Astrocyte (in vitro differentiated cells and primary cell): ENCODE results near the gene ZC3H13. TPM values are rescaled to one million over a fixed set of nuclear protein-coding genes. Genes with fewer than 3 reads are reported as not detected.

Experiments
- DNase-seq: peaks from one replicate; pipeline ENCODE4 v3.0.0-alpha.2; 2010; ENCODE audit warnings: low read depth
- FAIRE-seq: peaks from 2 replicates; lab custom pipeline; 2011; peaks lifted over from hg19 to GRCh38; lab: Jason Lieb, UNC
- H2AFZ ChIP-seq: 2 replicates; pipeline ENCODE4 v1.6.0; 2012; ENCODE audit warnings: low read depth, low read length, inconsistent platforms
- H3K27ac ChIP-seq: 2 replicates; pipeline ENCODE4 v1.5.1; 2011; ENCODE audit warnings: low read depth, low read length, inconsistent platforms
- H3K27me3 ChIP-seq: 2 replicates; pipeline ENCODE4 v1.6.0; 2011; ENCODE audit warnings: low read length, inconsistent platforms; ENCODE audit not compliant: insufficient read depth
- H3K36me3 ChIP-seq: 2 replicates; pipeline ENCODE4 v1.5.1; 2011; ENCODE audit warnings: low read length, inconsistent platforms; ENCODE audit not compliant: insufficient read depth
- H3K4me1 ChIP-seq: 2 replicates; pipeline ENCODE4 v1.5.1; 2011; ENCODE audit warnings: low read length, inconsistent platforms; ENCODE audit not compliant: insufficient read depth
- H3K4me2 ChIP-seq: 2 replicates; pipeline ENCODE4 v1.6.0; 2012; ENCODE audit warnings: low read length, inconsistent platforms
- H3K4me3 ChIP-seq: 2 replicates; pipeline ENCODE4 v1.5.1; 2011; ENCODE audit warnings: low read depth, mild to moderate bottlenecking, low read length, inconsistent platforms; ENCODE audit not compliant: insufficient read depth
- H3K79me2 ChIP-seq: 2 replicates; pipeline ENCODE4 v1.6.0; 2012; ENCODE audit warnings: mild to moderate bottlenecking, low read length, inconsistent platforms; ENCODE audit not compliant: insufficient read depth
- H3K9ac ChIP-seq: 2 replicates; pipeline ENCODE4 v1.6.0; 2012; ENCODE audit warnings: mild to moderate bottlenecking, low read length, inconsistent platforms
- H3K9me3 ChIP-seq: 2 replicates; pipeline ENCODE4 v1.5.1; 2012; ENCODE audit warnings: low read depth, mild to moderate bottlenecking, low read length, inconsistent platforms; ENCODE audit not compliant: insufficient read depth
- H4K20me1 ChIP-seq: 2 replicates; pipeline ENCODE4 v1.6.0; 2012; ENCODE audit warnings: low read length, inconsistent platforms; ENCODE audit not compliant: insufficient read depth
- H3K27ac Mint-ChIP-seq: one replicate; pipeline ENCODE4 v1.8.0; 2021; ENCODE audit warnings: mild to moderate bottlenecking, mixed read lengths; ENCODE audit not compliant: unreplicated experiment
- H3K27me3 Mint-ChIP-seq: one replicate; pipeline ENCODE4 v1.8.0; 2021; ENCODE audit warnings: low read depth, mixed read lengths; ENCODE audit not compliant: unreplicated experiment
- H3K36me3 Mint-ChIP-seq: one replicate; pipeline ENCODE4 v1.8.0; 2021; ENCODE audit warnings: low read depth, mixed read lengths; ENCODE audit not compliant: unreplicated experiment
- H3K4me1 Mint-ChIP-seq: one replicate; pipeline ENCODE4 v1.8.0; 2021; ENCODE audit warnings: low read depth, mixed read lengths; ENCODE audit not compliant: unreplicated experiment
- H3K4me3 Mint-ChIP-seq: one replicate; pipeline ENCODE4 v1.8.0; 2021; ENCODE audit warnings: mild to moderate bottlenecking, moderate library complexity, mixed read lengths; ENCODE audit not compliant: unreplicated experiment
- H3K9me3 Mint-ChIP-seq: one replicate; pipeline ENCODE4 v1.8.0; 2021; ENCODE audit warnings: mild to moderate bottlenecking, mixed read lengths; ENCODE audit not compliant: unreplicated experiment
- EZH2 ChIP-seq: IDR thresholded peaks from 2 replicates; pipeline ENCODE4 v1.6.1; 2012; ENCODE audit warnings: mild to moderate bottlenecking, low read length, inconsistent platforms; ENCODE audit not compliant: insufficient read depth
- total RNA-seq: library from RNA; stranded (reverse); gene quantifications from 2 replicates; pipeline ENCODE4 v1.2.1, GENCODE V29; 2021
- TF ChIP-seq, protein P1 (sequence below): IDR thresholded peaks from 2 replicates; pipeline ENCODE4 v1.5.1; 2011; ENCODE audit warnings: low read depth, mild to moderate bottlenecking, inconsistent platforms, low read length, moderate library complexity; ENCODE audit not compliant: insufficient read depth

ZC3H13 gene
- total RNA-seq, 1 donor from 2014 or later, result 39.6 TPM

DNA sequence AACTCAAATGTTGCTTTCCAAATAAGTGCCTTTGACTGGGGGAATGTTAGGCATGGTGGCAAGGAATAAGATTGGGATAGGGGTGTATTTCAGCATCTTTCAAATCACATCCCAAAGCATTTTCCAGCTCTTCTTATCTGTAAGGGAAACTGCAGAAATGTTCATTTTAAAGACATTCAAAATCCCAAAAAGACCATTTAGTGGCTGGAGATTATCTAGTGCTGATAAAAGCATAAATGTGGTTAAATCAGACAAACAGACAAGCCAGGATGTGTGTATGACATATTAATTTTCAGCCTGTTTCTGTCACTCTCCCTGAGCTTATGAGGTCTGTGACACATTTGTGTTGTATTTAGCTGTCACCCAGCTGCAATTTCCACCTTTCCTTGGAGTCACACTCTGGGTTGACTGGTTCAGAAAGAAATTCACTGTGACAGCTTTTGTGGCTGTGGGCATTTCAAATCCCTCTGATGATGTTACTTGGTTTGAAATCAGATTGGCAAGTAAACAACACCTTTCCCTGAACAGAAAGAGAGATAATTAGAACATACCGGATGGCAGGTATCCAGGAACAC, 131.3 kb downstream of the ZC3H13 start:
- Histone ChIP-seq H3K27ac (no peak overlapping the region), H3K36me3 (no peaks in the 10 kb centered on the region), H3K4me2 (no peak overlapping the region), H3K4me1 (no peaks in the 10 kb centered on the region), H3K9me3 (no peaks in the 10 kb centered on the region), H3K27me3 (peaks cover 6% of the 10 kb centered on the region), H2AFZ (no peak overlapping the region), H3K9ac (no peak overlapping the region), H3K4me3 (no peak overlapping the region), H4K20me1 (no peaks in the 10 kb centered on the region), H3K79me2 (no peaks in the 10 kb centered on the region)
- no peak for TF ChIP-seq EZH2
- TF ChIP-seq, protein P1, sequence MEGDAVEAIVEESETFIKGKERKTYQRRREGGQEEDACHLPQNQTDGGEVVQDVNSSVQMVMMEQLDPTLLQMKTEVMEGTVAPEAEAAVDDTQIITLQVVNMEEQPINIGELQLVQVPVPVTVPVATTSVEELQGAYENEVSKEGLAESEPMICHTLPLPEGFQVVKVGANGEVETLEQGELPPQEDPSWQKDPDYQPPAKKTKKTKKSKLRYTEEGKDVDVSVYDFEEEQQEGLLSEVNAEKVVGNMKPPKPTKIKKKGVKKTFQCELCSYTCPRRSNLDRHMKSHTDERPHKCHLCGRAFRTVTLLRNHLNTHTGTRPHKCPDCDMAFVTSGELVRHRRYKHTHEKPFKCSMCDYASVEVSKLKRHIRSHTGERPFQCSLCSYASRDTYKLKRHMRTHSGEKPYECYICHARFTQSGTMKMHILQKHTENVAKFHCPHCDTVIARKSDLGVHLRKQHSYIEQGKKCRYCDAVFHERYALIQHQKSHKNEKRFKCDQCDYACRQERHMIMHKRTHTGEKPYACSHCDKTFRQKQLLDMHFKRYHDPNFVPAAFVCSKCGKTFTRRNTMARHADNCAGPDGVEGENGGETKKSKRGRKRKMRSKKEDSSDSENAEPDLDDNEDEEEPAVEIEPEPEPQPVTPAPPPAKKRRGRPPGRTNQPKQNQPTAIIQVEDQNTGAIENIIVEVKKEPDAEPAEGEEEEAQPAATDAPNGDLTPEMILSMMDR, result no peak
- FAIRE-seq (no peak), DNase-seq (no peak)
- Mint-ChIP-seq H3K27ac (no peak overlapping the region), H3K36me3 (no peaks in the 10 kb centered on the region), H3K4me1 (no peaks in the 10 kb centered on the region), H3K9me3 (peaks cover 8% of the 10 kb centered on the region), H3K4me3 (no peak overlapping the region), H3K27me3 (peaks cover 13% of the 10 kb centered on the region)

DNA sequence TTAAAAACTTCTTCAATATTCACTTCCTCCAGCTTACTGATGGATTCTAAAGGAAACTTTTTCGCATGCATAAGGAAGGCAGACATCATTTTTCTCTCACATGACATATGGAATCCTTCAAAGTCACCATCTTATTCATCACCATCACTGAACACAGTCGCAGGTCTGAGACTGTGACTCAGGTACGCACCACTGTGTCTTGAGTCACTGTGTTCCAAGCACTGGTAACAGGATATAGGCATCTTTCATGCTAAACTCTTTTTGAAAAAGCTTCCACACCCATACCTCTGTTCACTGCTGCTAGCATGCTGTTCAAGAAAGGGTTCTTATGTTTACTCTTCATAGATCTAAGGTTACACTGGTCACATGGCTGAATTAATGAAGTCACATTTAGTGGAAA, 133.9 kb downstream of the ZC3H13 start:
- no peak for DNase-seq
- Histone ChIP-seq H3K4me2 (no peak overlapping the region), H3K4me1 (no peaks in the 10 kb centered on the region), H3K9me3 (no peaks in the 10 kb centered on the region), H4K20me1 (no peaks in the 10 kb centered on the region), H3K79me2 (no peaks in the 10 kb centered on the region), H2AFZ (no peak overlapping the region), H3K27me3 (peaks cover 3% of the 10 kb centered on the region), H3K36me3 (no peaks in the 10 kb centered on the region), H3K9ac (no peak overlapping the region), H3K4me3 (no peak overlapping the region), H3K27ac (no peak overlapping the region)
- no peak for TF ChIP-seq EZH2
- TF ChIP-seq, protein P1, result no peak
- Mint-ChIP-seq H3K27me3 (peaks cover 8% of the 10 kb centered on the region), H3K9me3 (peaks cover 8% of the 10 kb centered on the region), H3K4me3 (no peak overlapping the region), H3K27ac (no peak overlapping the region), H3K4me1 (no peaks in the 10 kb centered on the region), H3K36me3 (no peaks in the 10 kb centered on the region)
- no peak for FAIRE-seq

DNA sequence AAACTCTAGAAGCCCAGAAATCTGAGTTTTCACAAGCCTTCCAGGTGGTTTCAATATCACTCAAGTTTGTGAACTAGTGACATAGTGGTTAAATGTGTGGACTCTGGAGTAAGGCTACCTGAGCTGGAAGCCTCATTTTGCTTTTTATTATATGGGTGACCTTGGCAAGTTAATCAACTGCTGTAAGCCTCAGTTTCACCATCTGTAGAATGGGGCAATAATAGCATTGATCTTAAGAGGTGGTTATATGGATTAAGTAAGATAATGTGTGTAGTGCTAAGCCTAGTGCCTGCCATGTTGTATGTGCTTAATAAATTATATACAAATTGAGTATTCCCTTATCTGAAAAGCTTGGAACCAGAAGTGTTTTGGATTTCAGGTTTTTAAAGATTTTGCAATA, 135.5 kb downstream of the ZC3H13 start:
- FAIRE-seq (no peak), DNase-seq (no peak)
- H2AFZ ChIP-seq, result no peak overlapping the region
- H3K27me3 ChIP-seq, result no peaks in the 10 kb centered on the region
- H3K9me3 ChIP-seq, result no peaks in the 10 kb centered on the region
- no peaks in the 10 kb centered on the region for H3K79me2 ChIP-seq
- Mint-ChIP-seq H3K4me1 (no peaks in the 10 kb centered on the region), H3K9me3 (peaks cover 8% of the 10 kb centered on the region), H3K27ac (no peak overlapping the region), H3K4me3 (no peak overlapping the region), H3K27me3 (peaks cover 8% of the 10 kb centered on the region), H3K36me3 (no peaks in the 10 kb centered on the region)
- no peak overlapping the region for H3K4me3 ChIP-seq
- no peaks in the 10 kb centered on the region for H3K36me3 ChIP-seq
- H3K9ac ChIP-seq, result no peak overlapping the region
- no peak overlapping the region for H3K4me2 ChIP-seq
- no peak for TF ChIP-seq EZH2
- TF ChIP-seq, protein P1, result no peak
- H4K20me1 ChIP-seq, result no peaks in the 10 kb centered on the region
- no peaks in the 10 kb centered on the region for H3K4me1 ChIP-seq
- H3K27ac ChIP-seq, result no peak overlapping the region
